GM18511 (cell line): Measurements from ENCODE around the gene ZNF488.
"Not testable (repeated sequence)": the region's sequence is repeated elsewhere in the genome, so short reads cannot be mapped to it uniquely, and the experiment has no call there.

ENCODE experiments used
- ATAC-seq: cut with Tn5 transposase; IDR thresholded peaks from one replicate; pipeline ENCODE4 v1.9.1; 2021; ENCODE audit warnings: mild to moderate bottlenecking, moderate library complexity; ENCODE audit not compliant: unreplicated experiment

The ZNF488 gene

GRCh38 chr10:47384148-47384921 lies at the start of gene ZNF488:
ZNF488 (minus strand) TSS chr10:47384293; CDS start chr10:47368829, 15,464 bp downstream.
- ATAC-seq = peak; percentile 91

- ATAC-seq = no peak
These were observed 41.8 kb upstream of the ZNF488 start for GRCh38 chr10:47425813-47426419.

GRCh38 chr10:47424231-47424630 lies 40.1 kb upstream of the ZNF488 start:
- ATAC-seq = no peak

- ATAC-seq = no peak
These were observed 39.4 kb upstream of the ZNF488 start for GRCh38 chr10:47423476-47423875.

GRCh38 chr10:47421057-47421952 lies 37.2 kb upstream of the ZNF488 start:
- ATAC-seq = no peak

- ATAC-seq = no peak
These were observed 36.4 kb upstream of the ZNF488 start for GRCh38 chr10:47420305-47421056.

- ATAC-seq = no peak
These were observed 35.3 kb upstream of the ZNF488 start for GRCh38 chr10:47419421-47419820.

GRCh38 chr10:47418966-47419365 lies 34.9 kb upstream of the ZNF488 start:
- ATAC-seq = no peak

- no peak for ATAC-seq
These were observed 34.2 kb upstream of the ZNF488 start for GRCh38 chr10:47418321-47418720.

GRCh38 chr10:47416305-47417218 lies 32.5 kb upstream of the ZNF488 start:
- not testable (repeated sequence) for ATAC-seq

GRCh38 chr10:47415520-47416304 lies 31.6 kb upstream of the ZNF488 start:
- no peak for ATAC-seq

- no peak for ATAC-seq
These were observed 30.8 kb upstream of the ZNF488 start for GRCh38 chr10:47414752-47415519.

- ATAC-seq = no peak
These were observed 30.1 kb upstream of the ZNF488 start for GRCh38 chr10:47414227-47414592.

GRCh38 chr10:47413531-47414226 lies 29.6 kb upstream of the ZNF488 start:
- ATAC-seq = no peak

- ATAC-seq = no peak
These were observed 28.8 kb upstream of the ZNF488 start for GRCh38 chr10:47412869-47413268.

GRCh38 chr10:47412177-47412730 lies 28.2 kb upstream of the ZNF488 start:
- no peak for ATAC-seq

- no peak for ATAC-seq
These were observed 26.8 kb upstream of the ZNF488 start for GRCh38 chr10:47410862-47411261.
